CD4-positive, alpha-beta T cell treated with Interleukin-4 for 4 hours (primary cell): ENCODE data around the gene BRPF1.

Source experiments
- DNase-seq: peaks from one replicate; pipeline ENCODE4 v3.0.0-alpha.2; 2020

The BRPF1 gene

DNA sequence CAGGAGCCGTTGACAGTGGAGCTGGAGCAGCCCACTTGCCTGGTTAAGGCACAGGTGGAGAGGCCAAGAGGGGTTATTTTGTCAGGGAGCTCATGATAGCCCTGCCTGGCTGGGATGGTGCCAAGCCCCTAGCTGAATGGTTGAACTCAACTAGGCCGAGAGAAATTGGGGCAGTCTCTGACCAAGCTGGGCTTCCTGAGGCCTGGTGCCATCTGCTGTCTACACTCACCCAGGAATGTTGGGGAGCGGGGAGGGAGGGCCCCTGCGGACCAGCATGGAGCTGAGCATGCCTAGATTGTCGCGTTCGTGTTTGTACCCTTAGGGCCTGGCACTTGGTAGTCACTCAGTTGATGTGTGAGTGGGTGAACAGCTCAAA lies 1.2 kb downstream of the BRPF1 start:
- DNase-seq = no peak

DNA sequence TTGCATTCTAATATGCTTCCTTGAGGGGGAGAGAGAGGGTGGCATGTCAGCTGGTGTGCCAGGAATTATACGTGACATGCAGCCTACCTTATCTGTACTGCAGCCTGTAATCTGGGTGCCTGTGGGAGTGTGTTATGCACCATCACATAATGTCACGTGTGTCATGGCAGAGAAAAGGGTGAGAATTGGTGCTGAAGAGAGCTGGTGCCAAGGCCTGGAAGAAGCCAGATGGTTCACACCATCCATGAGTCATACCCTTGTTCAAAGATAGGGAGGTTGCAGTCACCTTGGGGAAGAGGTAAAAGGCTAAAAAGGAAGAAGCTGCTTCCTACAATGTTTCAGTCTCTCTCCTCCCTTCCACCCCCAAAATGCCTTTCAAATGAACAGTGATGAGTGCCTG lies 5.3 kb downstream of the BRPF1 start:
- DNase-seq = no peak

DNA sequence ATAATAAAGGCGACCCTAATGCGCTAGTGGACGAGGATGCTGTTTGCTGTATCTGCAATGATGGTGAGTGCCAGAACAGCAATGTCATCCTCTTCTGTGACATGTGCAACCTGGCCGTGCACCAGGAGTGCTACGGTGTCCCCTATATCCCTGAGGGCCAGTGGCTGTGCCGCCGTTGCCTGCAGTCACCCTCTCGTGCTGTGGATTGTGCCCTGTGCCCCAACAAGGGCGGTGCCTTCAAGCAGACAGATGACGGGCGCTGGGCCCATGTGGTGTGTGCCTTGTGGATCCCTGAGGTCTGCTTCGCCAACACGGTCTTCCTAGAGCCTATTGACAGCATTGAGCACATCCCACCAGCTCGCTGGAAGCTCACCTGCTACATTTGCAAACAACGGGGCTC lies 7.6 kb downstream of the BRPF1 start:
- DNase-seq = no peak

GRCh38 chr3:9742560-9742959 lies 11.0 kb downstream of the BRPF1 start:
- no peak for DNase-seq

- no peak for DNase-seq
Observed at GRCh38 chr3:9743548-9743947, 12.0 kb downstream of the BRPF1 start.

DNA sequence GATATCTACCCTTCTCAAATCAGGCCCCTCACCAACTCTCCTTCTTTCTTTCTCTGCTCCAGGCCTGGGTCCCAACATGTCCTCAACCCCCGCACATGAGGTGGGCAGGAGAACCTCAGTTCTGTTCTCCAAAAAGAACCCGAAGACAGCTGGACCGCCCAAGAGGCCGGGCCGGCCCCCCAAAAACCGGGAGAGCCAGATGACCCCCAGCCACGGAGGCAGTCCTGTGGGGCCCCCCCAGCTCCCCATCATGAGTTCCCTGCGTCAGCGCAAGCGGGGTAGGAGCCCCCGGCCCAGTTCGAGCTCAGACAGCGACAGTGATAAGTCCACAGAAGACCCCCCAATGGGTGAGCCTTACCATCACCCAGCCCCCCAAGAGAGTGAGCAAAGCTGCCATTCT lies 12.6 kb downstream of the BRPF1 start:
- no peak for DNase-seq

DNA sequence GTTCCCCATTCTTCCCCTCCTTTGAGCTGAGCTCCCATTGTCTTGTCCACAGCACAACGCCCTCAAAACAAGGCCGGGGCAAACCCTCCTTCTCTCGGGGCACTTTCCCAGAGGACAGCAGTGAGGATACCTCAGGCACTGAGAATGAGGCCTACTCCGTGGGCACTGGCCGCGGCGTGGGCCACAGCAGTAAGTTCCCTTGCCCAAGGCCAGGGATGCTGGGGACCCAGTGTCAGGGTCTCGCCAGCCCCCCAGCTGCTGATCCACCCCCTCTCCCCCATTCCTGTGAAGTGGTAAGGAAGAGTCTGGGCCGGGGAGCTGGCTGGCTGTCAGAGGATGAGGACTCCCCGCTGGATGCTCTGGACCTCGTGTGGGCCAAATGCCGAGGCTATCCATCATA lies 14.0 kb downstream of the BRPF1 start:
- no peak for DNase-seq

DNA sequence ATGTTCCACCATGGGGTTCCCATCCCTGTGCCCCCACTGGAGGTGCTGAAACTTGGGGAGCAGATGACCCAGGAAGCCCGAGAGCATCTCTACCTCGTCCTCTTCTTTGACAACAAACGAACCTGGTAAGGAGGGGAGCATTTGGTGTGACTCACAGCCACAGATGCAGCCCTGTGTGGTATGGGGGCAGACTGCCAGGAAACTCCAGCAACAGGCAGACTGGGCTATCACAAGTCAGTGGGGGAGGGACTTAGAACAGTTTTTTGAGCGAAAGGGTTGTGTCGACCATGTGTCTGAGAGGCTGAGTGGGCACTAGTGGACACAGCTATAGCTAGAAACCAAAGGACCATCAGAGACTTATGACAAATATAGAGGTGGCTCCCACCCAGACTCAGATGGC lies 14.8 kb downstream of the BRPF1 start:
- DNase-seq = no peak

DNA sequence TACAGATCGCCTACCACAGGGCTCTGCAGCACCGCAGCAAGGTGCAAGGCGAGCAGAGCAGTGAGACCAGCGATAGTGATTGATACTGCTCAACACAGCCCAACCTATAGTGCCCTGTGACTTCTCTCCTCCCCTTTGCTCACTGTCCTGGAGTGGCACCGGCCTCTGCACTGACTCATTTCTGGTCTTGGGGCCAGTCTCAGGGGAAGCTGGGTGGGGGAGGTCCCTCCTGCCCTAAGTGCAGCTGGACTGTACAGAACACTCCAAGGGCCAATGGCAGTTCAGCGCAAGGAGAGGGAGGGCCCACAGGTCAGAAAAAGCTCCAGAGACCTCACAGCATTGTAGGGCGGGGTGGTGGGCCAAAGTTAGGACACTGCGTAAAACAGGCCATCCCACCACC lies 15.7 kb downstream of the BRPF1 start:
- DNase-seq = no peak

- DNase-seq = no peak
Observed at GRCh38 chr3:9748031-9748430, 16.5 kb downstream of the BRPF1 start.

- DNase-seq = no peak
Observed at GRCh38 chr3:9749296-9749644, 17.7 kb downstream of the BRPF1 start.

DNA sequence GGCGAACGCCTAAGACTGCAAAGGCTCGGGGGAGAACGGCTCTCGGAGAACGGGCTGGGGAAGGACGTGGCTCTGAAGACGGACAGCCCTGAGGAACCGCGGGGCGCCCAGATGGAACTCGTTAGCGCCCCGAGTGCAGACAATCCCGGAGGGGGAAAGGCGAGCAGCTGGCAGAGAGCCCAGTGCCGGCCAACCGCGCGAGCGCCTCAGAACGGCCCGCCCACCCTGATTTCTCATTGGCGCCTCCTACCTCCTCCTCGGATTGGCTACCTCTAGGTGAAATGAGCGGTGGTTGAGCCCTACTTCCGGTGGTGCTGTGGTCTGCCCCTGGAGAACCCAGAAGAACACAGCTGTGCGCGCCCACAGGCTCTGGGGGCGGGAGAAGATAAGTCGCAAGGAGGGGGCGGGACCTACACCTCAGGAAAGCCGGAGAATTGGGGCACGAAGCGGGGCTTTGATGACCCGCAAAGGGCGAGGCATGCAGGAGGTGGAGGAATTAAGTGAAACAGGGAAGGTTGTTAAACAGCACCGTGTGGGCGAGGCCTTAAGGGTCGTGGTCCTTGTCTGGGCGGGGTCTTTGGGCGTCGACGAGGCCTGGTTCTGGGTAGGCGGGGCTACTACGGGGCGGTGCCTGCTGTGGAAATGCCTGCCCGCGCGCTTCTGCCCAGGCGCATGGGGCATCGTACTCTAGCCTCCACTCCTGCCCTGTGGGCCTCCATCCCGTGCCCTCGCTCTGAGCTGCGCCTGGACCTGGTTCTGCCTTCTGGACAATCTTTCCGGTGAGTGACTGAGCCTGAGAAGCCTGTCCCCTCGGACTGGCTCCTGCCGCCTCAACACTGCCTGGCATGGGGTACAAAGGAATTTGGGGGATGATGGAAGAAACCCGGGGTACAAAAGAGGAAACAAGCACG lies 18.4 kb downstream of the BRPF1 start, which contains the start of gene OGG1:
Gene OGG1, plus strand, starts transcription at position 308 of the 911 bp plus-strand sequence. Its CDS starts 335 bp downstream, at position 643.
- DNase-seq = peak; percentile 96

DNA sequence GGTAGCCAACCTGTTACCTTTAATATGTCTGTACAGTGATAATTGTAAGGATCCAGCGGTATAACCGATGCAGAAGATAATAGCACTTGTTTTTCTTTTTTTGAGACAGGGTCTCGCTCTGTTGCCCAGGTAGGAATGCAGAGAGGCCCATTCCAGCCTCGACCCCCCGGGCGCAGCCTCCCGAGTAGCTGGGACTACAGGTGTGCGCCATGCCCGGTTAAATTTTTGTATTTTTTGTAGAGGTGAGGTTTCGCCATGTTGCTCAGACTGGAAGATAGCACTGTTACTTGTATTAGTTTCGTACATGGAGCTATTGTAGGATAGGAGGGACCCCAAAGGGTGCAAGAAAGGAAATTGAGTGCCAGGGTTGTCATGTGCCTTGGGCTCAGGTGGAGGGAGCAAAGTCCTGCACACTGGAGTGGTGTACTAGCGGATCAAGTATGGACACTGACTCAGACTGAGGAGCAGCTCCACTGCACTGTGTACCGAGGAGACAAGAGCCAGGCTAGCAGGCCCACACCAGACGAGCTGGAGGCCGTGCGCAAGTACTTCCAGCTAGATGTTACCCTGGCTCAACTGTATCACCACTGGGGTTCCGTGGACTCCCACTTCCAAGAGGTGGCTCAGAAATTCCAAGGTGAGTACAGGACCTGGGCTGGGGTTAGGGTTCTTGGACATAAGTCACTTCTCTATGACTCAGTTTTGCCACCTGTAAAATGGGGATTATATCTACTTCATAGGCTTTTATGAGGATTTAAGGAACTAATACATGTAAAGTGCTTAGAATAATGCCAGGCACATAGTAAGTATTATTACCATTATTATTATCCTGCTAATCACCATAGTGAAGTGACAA lies 19.2 kb downstream of the BRPF1 start:
- DNase-seq = no peak

DNA sequence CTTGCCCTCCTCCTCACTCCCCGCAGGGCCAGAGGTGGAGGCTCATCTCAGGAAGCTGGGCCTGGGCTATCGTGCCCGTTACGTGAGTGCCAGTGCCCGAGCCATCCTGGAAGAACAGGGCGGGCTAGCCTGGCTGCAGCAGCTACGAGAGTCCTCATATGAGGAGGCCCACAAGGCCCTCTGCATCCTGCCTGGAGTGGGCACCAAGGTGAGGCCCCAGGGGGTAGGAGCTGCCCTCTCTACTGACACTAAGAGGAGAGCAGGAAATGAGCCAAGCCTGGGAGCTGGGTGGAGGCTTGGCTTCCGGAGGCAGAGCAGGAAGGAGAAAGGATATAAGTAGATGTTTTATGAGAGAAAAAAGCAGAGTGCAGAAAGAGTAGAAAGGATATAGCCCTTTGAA lies 23.1 kb downstream of the BRPF1 start:
- no peak for DNase-seq

- no peak for DNase-seq
Observed at GRCh38 chr3:9757427-9757826, 25.9 kb downstream of the BRPF1 start.

DNA sequence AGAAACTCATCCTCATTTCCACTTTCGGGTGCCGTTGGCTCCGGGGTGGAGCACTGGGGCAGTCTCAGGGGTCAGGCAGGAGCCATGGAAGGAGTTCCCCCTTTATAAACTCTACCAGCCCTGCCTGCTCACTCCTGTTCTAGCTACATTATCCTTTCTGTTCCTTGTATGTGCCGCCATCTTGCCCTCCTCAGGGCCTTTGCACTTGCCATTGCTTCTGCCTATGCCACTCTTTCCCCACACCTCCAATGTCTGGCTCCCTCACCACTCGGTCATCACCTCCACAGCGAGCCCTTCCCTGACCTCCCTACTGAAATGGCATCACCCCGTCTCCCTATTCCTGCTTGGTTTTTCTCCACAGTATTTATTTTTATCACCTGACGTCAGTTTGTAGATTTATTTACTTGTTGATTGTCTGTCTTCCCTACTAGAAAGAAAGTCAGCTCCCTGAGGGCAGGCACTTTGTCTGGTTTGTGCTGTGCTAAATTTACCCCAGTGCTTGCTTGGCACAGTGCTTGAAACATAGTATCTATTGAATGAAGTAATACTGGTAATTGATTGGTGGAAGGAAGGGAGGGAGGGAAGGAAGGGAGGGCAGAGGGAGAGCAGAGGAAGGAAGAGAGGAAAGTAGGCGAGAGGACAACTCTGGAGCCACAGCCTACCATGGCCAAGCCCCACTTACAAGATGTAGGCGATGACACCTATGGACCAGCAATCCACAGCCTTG lies 29.4 kb downstream of the BRPF1 start:
- DNase-seq = no peak

GRCh38 chr3:9761919-9762318 lies 30.4 kb downstream of the BRPF1 start:
- no peak for DNase-seq

DNA sequence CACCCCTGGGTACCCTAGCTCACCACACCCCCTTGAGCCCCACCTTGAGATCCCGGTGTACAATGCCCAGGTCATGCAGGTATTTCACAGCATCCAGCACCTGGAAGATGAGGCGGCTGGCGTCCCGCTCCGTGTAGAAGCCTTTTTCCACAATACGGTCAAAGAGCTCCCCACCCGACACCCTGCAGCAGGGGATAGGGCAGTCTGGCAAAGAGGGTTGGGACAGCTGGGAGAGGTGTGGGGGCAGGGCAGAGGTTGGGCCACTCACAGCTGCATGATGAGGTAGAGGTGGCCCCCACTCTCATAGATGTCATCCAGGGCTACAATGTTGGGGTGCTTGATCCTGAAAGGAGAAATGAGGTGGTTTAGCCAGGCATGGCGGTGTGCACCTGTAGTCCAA lies 31.3 kb downstream of the BRPF1 start:
- DNase-seq = no peak

- DNase-seq = no peak
Observed at GRCh38 chr3:9765865-9766264, 34.3 kb downstream of the BRPF1 start.

- no peak for DNase-seq
Observed at GRCh38 chr3:9767418-9767817, 35.9 kb downstream of the BRPF1 start.

GRCh38 chr3:9768141-9768775 lies 36.7 kb downstream of the BRPF1 start:
- DNase-seq = no peak

GRCh38 chr3:9769012-9769411 lies 37.5 kb downstream of the BRPF1 start:
- DNase-seq = no peak
